CD14-positive monocyte (primary cell): ENCODE results near the gene MYOM1. TPM values are rescaled to one million over a fixed set of nuclear protein-coding genes. Genes with fewer than 3 reads are reported as not detected.

ENCODE experiments used
- DNase-seq, 3 donors: peaks; one replicate each; pipeline ENCODE4 v3.0.0-alpha.2; 2011 to 2022
- H2AFZ ChIP-seq: 2 replicates; pipeline ENCODE4 v1.6.0; 2012; ENCODE audit warnings: mild to moderate bottlenecking, low read depth, low read length, inconsistent platforms; ENCODE audit not compliant: insufficient read depth, poor library complexity, severe bottlenecking
- H3K27ac ChIP-seq, 2 donors: 1 replicate in 1 of 2; 2 replicates in 1 of 2; pipeline ENCODE4 v1.5.1; 2012 to 2013; ENCODE audit warnings: low read length in 2 of 2, control low read depth in 1 of 2, inconsistent platforms in 1 of 2, low read depth in 1 of 2, mild to moderate bottlenecking in 1 of 2
- H3K27me3 ChIP-seq, 2 donors: one replicate each; pipeline versions ENCODE4 v1.6.0 to v1.6.1; 2011 to 2013; ENCODE audit warnings: low read length in 2 of 2; ENCODE audit not compliant: control insufficient read depth in 2 of 2, insufficient read depth in 2 of 2
- H3K36me3 ChIP-seq, 2 donors: replicated peaks in 1 of 2; 1 replicate in 1 of 2; 2 replicates in 1 of 2; pipeline versions ENCODE4 v1.5.1 to v1.6.1; 2012 to 2013; ENCODE audit warnings: low read length in 2 of 2, control low read depth in 1 of 2, inconsistent platforms in 1 of 2, mild to moderate bottlenecking in 1 of 2; ENCODE audit not compliant: insufficient read depth in 2 of 2, control insufficient read depth in 1 of 2
- H3K4me1 ChIP-seq, 2 donors: 1 replicate in 1 of 2; 2 replicates in 1 of 2; pipeline versions ENCODE4 v1.5.1 to v1.6.1; 2012 to 2013; ENCODE audit warnings: low read length in 2 of 2, control low read depth in 1 of 2, inconsistent platforms in 1 of 2, mild to moderate bottlenecking in 1 of 2, moderate library complexity in 1 of 2; ENCODE audit not compliant: insufficient read depth in 2 of 2, control insufficient read depth in 1 of 2
- H3K4me2 ChIP-seq: replicated peaks from 2 replicates; pipeline ENCODE3; 2012; ENCODE audit warnings: low read length, moderate library complexity, mild to moderate bottlenecking; ENCODE audit not compliant: poor library complexity, severe bottlenecking; ENCODE audit errors: extremely low read depth
- H3K4me3 ChIP-seq, 3 experiments: fragments of 200-600 bp in 1 of 3; sonication (generic) in 1 of 3; replicated peaks in 1 of 3; 1 replicate in 2 of 3; 2 replicates in 1 of 3; pipeline ENCODE4 v1.5.1; 2011 to 2013; ENCODE audit warnings: low read length in 3 of 3, mild to moderate bottlenecking in 3 of 3, control low read depth in 2 of 3, low read depth in 2 of 3, inconsistent platforms in 1 of 3, moderate library complexity in 1 of 3
- H3K79me2 ChIP-seq: 2 replicates; pipeline ENCODE4 v1.6.0; 2012; ENCODE audit warnings: mild to moderate bottlenecking, control low read depth, inconsistent platforms, low read length, moderate library complexity; ENCODE audit not compliant: insufficient read depth
- H3K9ac ChIP-seq: 2 replicates; pipeline ENCODE4 v1.6.0; 2017; ENCODE audit warnings: low read length, mild to moderate bottlenecking; ENCODE audit not compliant: insufficient read depth, poor library complexity, severe bottlenecking
- H3K9me3 ChIP-seq, 2 donors: replicated peaks in 1 of 2; 1 replicate in 1 of 2; 2 replicates in 1 of 2; pipeline versions ENCODE4 v1.5.1 to v1.6.1; 2012 to 2013; ENCODE audit warnings: low read length in 2 of 2, control low read depth in 1 of 2; ENCODE audit not compliant: control insufficient read depth in 1 of 2, insufficient read depth in 1 of 2
- H4K20me1 ChIP-seq: 2 replicates; pipeline ENCODE4 v1.6.0; 2012; ENCODE audit warnings: mild to moderate bottlenecking, low read length, control low read depth, moderate library complexity; ENCODE audit not compliant: insufficient read depth
- H3K27ac Mint-ChIP-seq, 7 donors: one replicate each; pipeline ENCODE4 v1.8.0; 2020; ENCODE audit warnings: mild to moderate bottlenecking in 7 of 7, mixed read lengths in 7 of 7, moderate library complexity in 6 of 7, inconsistent platforms in 2 of 7
- H3K27me3 Mint-ChIP-seq, 3 donors: one replicate each; pipeline ENCODE4 v1.8.0; 2021 to 2022; ENCODE audit warnings: low read depth in 3 of 3, mild to moderate bottlenecking in 3 of 3, mixed read lengths in 3 of 3, moderate library complexity in 3 of 3, inconsistent platforms in 1 of 3
- H3K36me3 Mint-ChIP-seq, 2 donors: one replicate each; pipeline ENCODE4 v1.8.0; 2020; ENCODE audit warnings: mixed read lengths in 2 of 2, inconsistent platforms in 1 of 2, mild to moderate bottlenecking in 1 of 2
- H3K4me1 Mint-ChIP-seq: one replicate; pipeline ENCODE4 v1.8.0; 2020; ENCODE audit warnings: mild to moderate bottlenecking, mixed read lengths
- H3K4me3 Mint-ChIP-seq, 2 donors: one replicate each; pipeline ENCODE4 v1.8.0; 2020; ENCODE audit warnings: mild to moderate bottlenecking in 2 of 2, mixed read lengths in 2 of 2, moderate library complexity in 1 of 2
- H3K9me3 Mint-ChIP-seq, 7 donors: one replicate each; pipeline ENCODE4 v1.8.0; 2020 to 2022; ENCODE audit warnings: mixed read lengths in 7 of 7, mild to moderate bottlenecking in 6 of 7, moderate library complexity in 6 of 7, inconsistent platforms in 2 of 7
- WGBS: methylation state at CpG from one replicate; pipeline ENCODE4 v1.1.5; 2013; ENCODE audit warnings: missing lambda C conversion rate; ENCODE audit not compliant: insufficient coverage; 5-methylcytosine and 5-hydroxymethylcytosine counted together
- intact Hi-C, 2 donors: fragments of 100-400 bp; cut with micrococcal nuclease; formaldehyde crosslinking; loops; one replicate each; pipeline versions ENCODE4 v1.15.0 to v1.15.1; 2023
- polyA plus RNA-seq, 3 donors: library from polyadenylated mRNA; depleted of rRNA in 1 of 3; unstranded in 2 of 3; stranded (reverse) in 1 of 3; fragments of 300-500 nt in 2 of 3; fragments of >200 nt in 1 of 3; fragmentation: Illumina TruSeq in 2 of 3; gene quantifications; 1 replicate in 2 of 3; 2 replicates in 1 of 3; pipeline ENCODE4 v1.2.3, GENCODE V29; 2012 to 2021
- TF ChIP-seq, protein P1 (sequence below): fragments of 200-600 bp; IDR thresholded peaks from one replicate; pipeline ENCODE4 v1.8.0; 2022; ENCODE audit warnings: antibody characterized with exemption, mild to moderate bottlenecking

MYOM1 gene
- polyA plus RNA-seq, 3 donors: 0.05 to 0.95 (median 0.22) TPM

DNA sequence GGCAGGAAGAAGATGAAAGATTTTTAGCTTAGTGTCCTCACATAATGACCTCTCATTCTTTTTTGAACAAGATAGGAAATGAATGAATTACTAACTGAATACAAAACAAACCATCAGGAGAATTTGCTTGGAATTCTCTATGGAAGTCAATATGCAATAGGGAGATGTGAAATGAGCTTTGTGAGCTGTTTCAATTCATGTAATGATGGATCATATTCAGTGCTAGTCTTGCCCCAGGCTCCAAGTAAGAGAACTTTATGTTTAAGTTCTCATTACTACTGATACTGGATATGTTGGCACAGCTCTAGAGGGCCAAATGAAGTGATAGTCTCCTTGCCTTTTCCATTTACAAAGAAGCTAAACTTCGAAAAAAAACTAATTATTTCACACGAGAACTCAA is 29.2 kb downstream of the MYOM1 start:
- Histone ChIP-seq H3K4me1 (no peaks in the 10 kb centered on the region), H3K9me3 (no peaks in the 10 kb centered on the region), H3K4me3 (no peak overlapping the region), H3K36me3 (no peaks in the 10 kb centered on the region), H4K20me1 (no peaks in the 10 kb centered on the region), H2AFZ (no peak overlapping the region), H3K27ac (no peak overlapping the region), H3K27me3 (no peaks in the 10 kb centered on the region), H3K79me2 (no peaks in the 10 kb centered on the region), H3K9ac (no peak overlapping the region), H3K4me2 (no peak overlapping the region)
- Mint-ChIP-seq H3K9me3 (peaks cover 0 to 1% (median 0%) of the 10 kb centered on the region in 7 donors), H3K27me3 (peaks cover 0 to 5% (median 0%) of the 10 kb centered on the region in 3 donors), H3K27ac (no peak overlapping the region), H3K36me3 (no peaks in the 10 kb centered on the region), H3K4me3 (no peak overlapping the region), H3K4me1 (peaks cover 3% of the 10 kb centered on the region)
- TF ChIP-seq, protein P1, sequence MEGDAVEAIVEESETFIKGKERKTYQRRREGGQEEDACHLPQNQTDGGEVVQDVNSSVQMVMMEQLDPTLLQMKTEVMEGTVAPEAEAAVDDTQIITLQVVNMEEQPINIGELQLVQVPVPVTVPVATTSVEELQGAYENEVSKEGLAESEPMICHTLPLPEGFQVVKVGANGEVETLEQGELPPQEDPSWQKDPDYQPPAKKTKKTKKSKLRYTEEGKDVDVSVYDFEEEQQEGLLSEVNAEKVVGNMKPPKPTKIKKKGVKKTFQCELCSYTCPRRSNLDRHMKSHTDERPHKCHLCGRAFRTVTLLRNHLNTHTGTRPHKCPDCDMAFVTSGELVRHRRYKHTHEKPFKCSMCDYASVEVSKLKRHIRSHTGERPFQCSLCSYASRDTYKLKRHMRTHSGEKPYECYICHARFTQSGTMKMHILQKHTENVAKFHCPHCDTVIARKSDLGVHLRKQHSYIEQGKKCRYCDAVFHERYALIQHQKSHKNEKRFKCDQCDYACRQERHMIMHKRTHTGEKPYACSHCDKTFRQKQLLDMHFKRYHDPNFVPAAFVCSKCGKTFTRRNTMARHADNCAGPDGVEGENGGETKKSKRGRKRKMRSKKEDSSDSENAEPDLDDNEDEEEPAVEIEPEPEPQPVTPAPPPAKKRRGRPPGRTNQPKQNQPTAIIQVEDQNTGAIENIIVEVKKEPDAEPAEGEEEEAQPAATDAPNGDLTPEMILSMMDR: no peak
- intact Hi-C loops: no loop called here
- no peak for DNase-seq
- WGBS: no CpG with 5 or more reads among the region's 2 CpGs

DNA sequence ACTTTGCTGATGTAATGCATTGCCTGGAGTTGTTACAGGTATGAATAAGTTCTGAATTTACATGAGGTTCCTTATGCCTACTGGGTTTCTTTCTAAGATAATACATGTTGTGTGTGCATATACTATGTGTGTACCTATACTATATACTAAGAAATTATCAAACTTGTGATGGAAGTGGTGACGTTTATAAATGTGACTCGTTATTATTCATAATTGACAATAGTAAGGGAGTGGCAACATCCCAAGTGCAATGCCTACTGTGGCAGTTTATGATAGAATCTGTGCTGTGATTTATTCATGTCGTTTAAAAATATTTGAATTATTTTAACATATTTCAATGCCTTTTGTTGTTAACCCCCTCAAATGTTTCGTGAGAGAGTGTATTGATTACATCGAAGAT is 29.9 kb downstream of the MYOM1 start:
- Histone ChIP-seq H3K4me2 (no peak overlapping the region), H3K9ac (no peak overlapping the region), H3K4me1 (no peaks in the 10 kb centered on the region), H3K27ac (no peak overlapping the region), H3K9me3 (no peaks in the 10 kb centered on the region), H2AFZ (no peak overlapping the region), H4K20me1 (no peaks in the 10 kb centered on the region), H3K27me3 (no peaks in the 10 kb centered on the region), H3K79me2 (no peaks in the 10 kb centered on the region), H3K36me3 (no peaks in the 10 kb centered on the region), H3K4me3 (no peak overlapping the region)
- Mint-ChIP-seq H3K27me3 (peaks cover 0 to 7% (median 0%) of the 10 kb centered on the region in 3 donors), H3K27ac (no peak overlapping the region), H3K4me3 (no peak overlapping the region), H3K36me3 (no peaks in the 10 kb centered on the region), H3K9me3 (no peaks in the 10 kb centered on the region), H3K4me1 (peaks cover 3% of the 10 kb centered on the region)
- TF ChIP-seq, protein P1: no peak
- intact Hi-C loops: no loop called here
- DNase-seq: no peak
- 100% methylated on average over 2 of the region's 5 CpGs for WGBS
